GM23248 (cell line): Measurements from ENCODE around the gene TOR2A.

Experiments
- EZH2 ChIP-seq: fragments of 200-600 bp; sonication (generic); IDR thresholded peaks from 2 replicates; pipeline ENCODE4 v1.6.1; 2018; ENCODE audit warnings: antibody characterized with exemption, mild to moderate bottlenecking; ENCODE audit not compliant: insufficient read depth, poor library complexity, severe bottlenecking
- EZH2phosphoT487 ChIP-seq: fragments of 200-600 bp; sonication (generic); IDR thresholded peaks from 2 replicates; pipeline ENCODE4 v1.6.1; 2018; ENCODE audit warnings: antibody characterized with exemption, moderate library complexity, mild to moderate bottlenecking, low read depth; ENCODE audit not compliant: insufficient read depth

GRCh38 chr9:127689329-127690000, 45.6 kb downstream of the TOR2A start:
- no peak for TF ChIP-seq EZH2
- no peak for TF ChIP-seq EZH2phosphoT487
